Nephron progenitor cell (in vitro differentiated cells): ENCODE measurements around the gene NDST1.
A peak's percentile ranks its signal among the peaks of the same experiment; 100 is the strongest.

Source experiments
- DNase-seq: peaks from one replicate; pipeline ENCODE4 v3.0.0; 2021
- H3K27ac Mint-ChIP-seq: 2 replicates; pipeline ENCODE4 v1.8.0; 2021; ENCODE audit warnings: mild to moderate bottlenecking, moderate library complexity, mixed read lengths
- H3K27me3 Mint-ChIP-seq: 2 replicates; pipeline ENCODE4 v1.8.0; 2021; ENCODE audit warnings: mild to moderate bottlenecking, low read depth, mixed read lengths; ENCODE audit not compliant: poor library complexity
- H3K36me3 Mint-ChIP-seq: 2 replicates; pipeline ENCODE4 v1.8.0; 2021; ENCODE audit warnings: low read depth, mixed read lengths
- H3K4me1 Mint-ChIP-seq: 2 replicates; pipeline ENCODE4 v1.8.0; 2021; ENCODE audit warnings: mixed read lengths
- H3K4me3 Mint-ChIP-seq: 2 replicates; pipeline ENCODE4 v1.8.0; 2021; ENCODE audit warnings: mild to moderate bottlenecking, moderate library complexity, mixed read lengths
- H3K9me3 Mint-ChIP-seq: 2 replicates; pipeline ENCODE4 v1.8.0; 2021; ENCODE audit warnings: mild to moderate bottlenecking, moderate library complexity, mixed read lengths
- TF ChIP-seq, protein P1 (sequence below): fragments of 200-600 bp; sonication (generic); IDR thresholded peaks from 2 replicates; pipeline ENCODE4 v1.5.0; 2021; ENCODE audit warnings: antibody characterized with exemption

Gene NDST1

DNA sequence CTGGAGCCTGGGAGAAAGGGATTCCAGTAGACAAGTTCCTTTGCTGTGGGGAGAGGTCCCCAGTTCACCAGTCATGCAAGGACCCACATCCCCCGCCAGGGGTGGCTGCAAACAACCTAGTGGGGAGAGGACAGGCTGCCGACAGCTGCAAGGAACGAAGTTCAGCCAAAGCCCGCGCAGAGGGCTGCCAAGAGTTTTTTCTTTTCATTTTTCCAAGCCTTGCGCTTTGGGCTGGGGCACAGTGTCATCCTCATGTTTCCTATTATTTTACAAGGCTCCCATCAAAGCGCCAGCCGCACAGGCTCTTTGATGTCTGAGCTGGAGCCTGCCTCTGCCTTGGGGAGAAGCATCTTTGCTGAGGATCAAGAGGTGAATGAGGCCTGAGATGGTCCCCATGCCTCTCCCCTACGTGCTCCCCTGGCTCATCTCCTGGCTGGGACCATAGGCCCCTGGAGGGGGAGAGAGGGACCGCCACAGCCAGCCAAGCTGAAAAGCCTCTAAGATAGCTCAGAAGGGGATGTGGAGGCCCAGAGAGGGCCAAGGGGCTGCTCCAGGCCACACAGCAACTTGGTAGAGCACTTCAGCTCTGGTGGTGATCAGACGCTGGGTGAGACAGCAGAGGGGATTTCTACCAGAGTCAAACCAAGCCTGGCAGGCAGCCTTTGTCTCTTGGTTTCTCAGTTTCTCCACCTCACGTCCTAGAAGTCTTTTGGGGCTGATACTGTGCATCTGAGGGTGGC, 82.1 kb downstream of the NDST1 start:
- Mint-ChIP-seq H3K4me3 (no peak overlapping the region), H3K4me1 (peaks cover 56% of the 10 kb centered on the region), H3K27me3 (peaks cover 3% of the 10 kb centered on the region), H3K27ac (peak overlapping the region; percentile 55), H3K9me3 (no peaks in the 10 kb centered on the region), H3K36me3 (no peaks in the 10 kb centered on the region)
- DNase-seq: peak; percentile 41
- TF ChIP-seq, protein P1, sequence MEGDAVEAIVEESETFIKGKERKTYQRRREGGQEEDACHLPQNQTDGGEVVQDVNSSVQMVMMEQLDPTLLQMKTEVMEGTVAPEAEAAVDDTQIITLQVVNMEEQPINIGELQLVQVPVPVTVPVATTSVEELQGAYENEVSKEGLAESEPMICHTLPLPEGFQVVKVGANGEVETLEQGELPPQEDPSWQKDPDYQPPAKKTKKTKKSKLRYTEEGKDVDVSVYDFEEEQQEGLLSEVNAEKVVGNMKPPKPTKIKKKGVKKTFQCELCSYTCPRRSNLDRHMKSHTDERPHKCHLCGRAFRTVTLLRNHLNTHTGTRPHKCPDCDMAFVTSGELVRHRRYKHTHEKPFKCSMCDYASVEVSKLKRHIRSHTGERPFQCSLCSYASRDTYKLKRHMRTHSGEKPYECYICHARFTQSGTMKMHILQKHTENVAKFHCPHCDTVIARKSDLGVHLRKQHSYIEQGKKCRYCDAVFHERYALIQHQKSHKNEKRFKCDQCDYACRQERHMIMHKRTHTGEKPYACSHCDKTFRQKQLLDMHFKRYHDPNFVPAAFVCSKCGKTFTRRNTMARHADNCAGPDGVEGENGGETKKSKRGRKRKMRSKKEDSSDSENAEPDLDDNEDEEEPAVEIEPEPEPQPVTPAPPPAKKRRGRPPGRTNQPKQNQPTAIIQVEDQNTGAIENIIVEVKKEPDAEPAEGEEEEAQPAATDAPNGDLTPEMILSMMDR: peak; percentile 28

DNA sequence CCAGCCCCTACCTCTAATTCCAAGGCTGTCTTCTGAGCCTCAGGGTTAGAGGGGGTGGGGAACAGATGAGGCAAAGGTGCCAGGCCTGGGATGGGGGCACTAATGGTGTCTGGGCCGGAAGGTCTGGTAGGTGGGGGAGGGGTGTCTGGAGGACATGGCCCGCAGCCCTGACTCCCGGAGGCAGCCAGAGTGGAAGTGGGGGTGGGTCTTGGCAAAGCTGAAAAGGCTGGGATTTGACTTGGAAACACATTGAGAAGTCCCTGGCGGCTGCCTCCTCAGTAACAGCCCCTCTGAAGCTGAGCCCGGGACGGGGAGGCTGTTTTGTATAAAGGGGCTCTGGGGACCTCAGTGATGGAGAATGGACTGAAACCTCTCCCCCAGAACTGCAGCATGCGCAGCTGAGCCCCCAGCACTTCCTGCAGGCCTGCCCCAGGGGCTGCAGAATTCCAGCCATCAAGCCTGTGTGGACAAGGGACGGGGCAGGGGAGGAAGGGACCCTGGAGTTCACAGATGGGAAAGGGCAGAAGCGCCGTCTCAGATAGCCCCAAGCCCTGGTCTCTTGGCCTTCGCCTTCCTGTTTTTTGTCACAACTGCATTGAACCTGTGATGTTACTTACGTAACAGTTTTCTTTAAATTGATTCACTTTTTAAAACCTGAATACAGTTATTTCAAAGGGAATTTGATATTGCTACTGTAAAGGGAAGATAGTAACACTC, 83.2 kb downstream of the NDST1 start:
- TF ChIP-seq, protein P1: no peak
- peaks cover 62% of the 10 kb centered on the region for H3K4me1 Mint-ChIP-seq
- peak overlapping the region; percentile 50 for H3K27ac Mint-ChIP-seq
- H3K36me3 Mint-ChIP-seq: no peaks in the 10 kb centered on the region
- peak; percentile 35 for DNase-seq
- H3K27me3 Mint-ChIP-seq: peaks cover 3% of the 10 kb centered on the region
- H3K9me3 Mint-ChIP-seq: no peaks in the 10 kb centered on the region
- H3K4me3 Mint-ChIP-seq: no peak overlapping the region

DNA sequence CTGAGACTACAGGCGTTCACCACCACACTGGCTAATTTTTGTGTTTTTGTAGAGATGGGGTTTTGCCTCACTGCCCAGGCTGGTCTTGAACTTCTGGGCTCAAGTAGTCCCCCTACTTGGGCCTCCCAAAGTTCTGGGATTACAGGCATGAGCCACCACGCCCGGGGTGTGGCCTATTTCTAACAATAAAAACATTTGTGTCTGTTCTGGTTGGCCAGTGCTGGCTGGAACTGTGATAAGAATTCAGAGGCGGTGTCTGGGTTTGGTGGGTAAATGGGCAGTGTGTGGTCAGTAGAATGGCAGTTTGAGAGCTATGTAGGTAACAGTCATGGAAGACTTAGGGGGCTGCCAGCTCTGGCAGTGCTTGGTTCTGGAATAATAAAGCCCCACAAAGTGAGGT, 85.7 kb downstream of the NDST1 start:
- Mint-ChIP-seq H3K36me3 (no peaks in the 10 kb centered on the region), H3K27ac (peak overlapping the region; percentile 49), H3K9me3 (no peaks in the 10 kb centered on the region), H3K4me3 (no peak overlapping the region), H3K27me3 (peaks cover 3% of the 10 kb centered on the region), H3K4me1 (peaks cover 78% of the 10 kb centered on the region)
- TF ChIP-seq, protein P1: no peak
- DNase-seq: no peak

DNA sequence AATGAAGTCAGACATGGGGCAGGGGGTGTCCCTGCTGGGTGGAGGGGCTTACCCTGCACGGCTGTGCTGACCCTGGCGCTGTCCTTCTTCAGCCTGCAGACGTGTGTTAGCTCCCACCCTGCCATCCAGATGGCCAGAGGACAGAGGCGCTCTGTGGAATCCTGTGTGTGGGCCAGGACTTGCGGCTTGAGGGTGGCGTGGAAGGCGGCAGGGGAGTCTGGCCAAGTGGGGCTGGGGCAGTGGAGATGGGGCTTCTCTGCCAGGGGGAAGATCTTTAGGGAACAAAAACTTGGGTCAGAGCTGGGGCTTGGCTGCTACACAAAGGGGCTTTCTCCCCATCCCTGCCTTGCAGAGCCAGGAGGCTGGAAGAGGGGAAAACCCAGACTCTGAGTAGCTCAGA, 86.1 kb downstream of the NDST1 start:
- H3K27ac Mint-ChIP-seq: peak overlapping the region; percentile 49
- peaks cover 3% of the 10 kb centered on the region for H3K27me3 Mint-ChIP-seq
- H3K4me3 Mint-ChIP-seq: no peak overlapping the region
- DNase-seq: no peak
- no peaks in the 10 kb centered on the region for H3K9me3 Mint-ChIP-seq
- no peaks in the 10 kb centered on the region for H3K36me3 Mint-ChIP-seq
- TF ChIP-seq, protein P1: no peak
- H3K4me1 Mint-ChIP-seq: peaks cover 82% of the 10 kb centered on the region

DNA sequence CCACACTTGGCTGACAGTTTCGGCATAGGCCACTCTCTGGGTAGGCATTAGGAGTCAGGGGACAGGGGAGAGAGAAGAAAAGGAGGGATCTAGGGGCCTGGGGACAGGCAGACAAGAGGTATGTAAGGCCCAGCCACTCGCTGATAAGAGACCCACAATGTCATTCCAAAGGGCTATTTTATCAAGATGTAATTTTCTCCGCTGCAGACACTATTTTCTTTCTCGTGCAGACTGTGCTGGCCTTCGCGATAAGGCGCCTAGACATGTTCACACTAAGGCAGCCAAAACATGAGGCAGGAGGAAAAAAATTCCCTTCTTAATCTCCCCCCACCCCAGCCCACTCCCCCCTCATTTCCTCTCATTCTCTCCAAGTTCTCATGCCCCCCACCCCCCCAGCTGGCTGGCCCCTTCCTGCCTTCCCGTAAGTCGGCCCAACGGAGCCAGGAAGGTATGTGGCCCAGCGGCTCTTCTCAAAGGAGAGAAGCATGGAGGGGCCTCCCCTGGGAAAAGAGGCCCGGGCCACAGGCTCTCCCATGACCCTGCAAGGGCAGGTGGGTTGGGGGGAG, 87.6 kb downstream of the NDST1 start:
- Mint-ChIP-seq H3K4me3 (no peak overlapping the region), H3K9me3 (no peaks in the 10 kb centered on the region), H3K27me3 (no peaks in the 10 kb centered on the region), H3K36me3 (no peaks in the 10 kb centered on the region), H3K4me1 (peaks cover 72% of the 10 kb centered on the region), H3K27ac (peak overlapping the region; percentile 33)
- TF ChIP-seq, protein P1: no peak
- DNase-seq: no peak
